SK-N-SH treated with all-trans-retinoic acid at 6 μM for 48 hours (cell line): Measurements from ENCODE around the gene OR52B2.

Experiments
- ATAC-seq: fragments of 200-7000 bp; cut with Tn5 transposase; 3 replicates; pipeline ENCODE4 v1.9.1; 2020; ENCODE audit warnings: mild to moderate bottlenecking, moderate library complexity
- ARNTL ChIP-seq: fragments of 450-650 bp; formaldehyde crosslinking; IDR thresholded peaks from 2 replicates; pipeline ENCODE4 v1.5.0; 2020; ENCODE audit warnings: low read depth, mild to moderate bottlenecking, moderate library complexity, borderline replicate concordance
- BACH2 ChIP-seq: fragments of 250-450 bp; sonication (Bioruptor Pico); IDR thresholded peaks from 2 replicates; pipeline ENCODE4 v1.9.0; 2021; ENCODE audit warnings: mild to moderate bottlenecking, borderline replicate concordance
- CREB5 ChIP-seq: fragments of 250-450 bp; sonication (Bioruptor Pico); IDR thresholded peaks from 2 replicates; pipeline ENCODE4 v1.5.1; 2020; ENCODE audit warnings: low read depth, mild to moderate bottlenecking, moderate library complexity
- CSRNP3 ChIP-seq: fragments of 250-450 bp; sonication (Bioruptor Pico); IDR thresholded peaks from 2 replicates; pipeline ENCODE4 v1.5.1; 2021; ENCODE audit warnings: mild to moderate bottlenecking, moderate library complexity
- ESRRG ChIP-seq: fragments of 250-450 bp; sonication (Bioruptor Pico); IDR thresholded peaks from 2 replicates; pipeline ENCODE4 v1.6.1; 2021; ENCODE audit warnings: mild to moderate bottlenecking
- GLIS3 ChIP-seq: fragments of 250-450 bp; sonication (Bioruptor Pico); IDR thresholded peaks from 2 replicates; pipeline ENCODE4 v1.5.0; 2020; ENCODE audit warnings: mild to moderate bottlenecking, moderate library complexity
- OSR1 ChIP-seq: fragments of 250-450 bp; sonication (Bioruptor Pico); IDR thresholded peaks from 2 replicates; pipeline ENCODE4 v1.8.0; 2022; ENCODE audit warnings: moderate library complexity, mild to moderate bottlenecking, inconsistent platforms
- PATZ1 ChIP-seq: fragments of 250-450 bp; sonication (Bioruptor Pico); IDR thresholded peaks from 2 replicates; pipeline ENCODE4 v1.8.0; 2020; ENCODE audit warnings: mild to moderate bottlenecking, moderate library complexity, borderline replicate concordance
- POU6F1 ChIP-seq: fragments of 250-450 bp; sonication (Bioruptor Pico); IDR thresholded peaks from 2 replicates; pipeline ENCODE4 v1.8.0; 2021; ENCODE audit warnings: low read depth, mild to moderate bottlenecking, moderate library complexity, borderline replicate concordance
- PPARA ChIP-seq: fragments of 250-450 bp; sonication (Bioruptor Pico); IDR thresholded peaks from 2 replicates; pipeline ENCODE4 v1.5.0; 2020; ENCODE audit warnings: mild to moderate bottlenecking, borderline replicate concordance
- RARB ChIP-seq: fragments of 250-450 bp; sonication (Bioruptor Pico); IDR thresholded peaks from 2 replicates; pipeline ENCODE4 v1.8.0; 2021; ENCODE audit warnings: mild to moderate bottlenecking, moderate library complexity
- SNAI2 ChIP-seq: fragments of 250-450 bp; sonication (Bioruptor Pico); IDR thresholded peaks from 2 replicates; pipeline ENCODE4 v1.5.0; 2020; ENCODE audit warnings: mild to moderate bottlenecking, moderate library complexity
- TCF4 ChIP-seq: fragments of 250-450 bp; sonication (Bioruptor Pico); IDR thresholded peaks from 2 replicates; pipeline ENCODE4 v1.8.0; 2021; ENCODE audit warnings: mild to moderate bottlenecking, moderate library complexity, borderline replicate concordance
- TOX ChIP-seq: fragments of 250-450 bp; sonication (Bioruptor Pico); IDR thresholded peaks from 2 replicates; pipeline ENCODE4 v1.8.0; 2021; ENCODE audit warnings: mild to moderate bottlenecking, moderate library complexity, borderline replicate concordance
- TSHZ2 ChIP-seq: fragments of 250-450 bp; sonication (Bioruptor Pico); IDR thresholded peaks from 2 replicates; pipeline ENCODE4 v1.5.0; 2020; ENCODE audit warnings: mild to moderate bottlenecking, moderate library complexity
- ZC3H10 ChIP-seq: fragments of 250-450 bp; sonication (Bioruptor Pico); IDR thresholded peaks from 2 replicates; pipeline ENCODE4 v1.5.1; 2021; ENCODE audit warnings: mild to moderate bottlenecking, moderate library complexity
- ZFP30 ChIP-seq: fragments of 450-650 bp; formaldehyde crosslinking; IDR thresholded peaks from 2 replicates; pipeline ENCODE4 v1.5.0; 2022; ENCODE audit warnings: mild to moderate bottlenecking, moderate library complexity
- ZNF565 ChIP-seq: fragments of 450-650 bp; formaldehyde crosslinking; conservative IDR thresholded peaks from 2 replicates; pipeline ENCODE4 v1.5.0; 2020; ENCODE audit warnings: low read depth, mild to moderate bottlenecking, moderate library complexity
- ZNF70 ChIP-seq: fragments of 450-650 bp; formaldehyde crosslinking; IDR thresholded peaks from 2 replicates; pipeline ENCODE4 v1.5.0; 2020; ENCODE audit warnings: mild to moderate bottlenecking, moderate library complexity
- ZNF8 ChIP-seq: fragments of 450-650 bp; formaldehyde crosslinking; IDR thresholded peaks from 2 replicates; pipeline ENCODE4 v1.5.0; 2020; ENCODE audit warnings: mild to moderate bottlenecking, moderate library complexity

Gene OR52B2

GRCh38 chr11:6129635-6130034 lies 40.5 kb downstream of the OR52B2 start:
- no peak for ATAC-seq
- TF ChIP-seq CSRNP3 (CRISPR knock-in tag) (no peak), ZNF565 (CRISPR knock-in tag) (no peak), ZNF70 (CRISPR knock-in tag) (no peak), TCF4 (CRISPR knock-in tag) (no peak), POU6F1 (CRISPR knock-in tag) (no peak), ZFP30 (CRISPR knock-in tag) (no peak), ZNF8 (CRISPR knock-in tag) (no peak), TOX (CRISPR knock-in tag) (no peak), ZC3H10 (CRISPR knock-in tag) (no peak)

GRCh38 chr11:6129011-6129410 lies 41.1 kb downstream of the OR52B2 start:
- no peak for ATAC-seq
- TF ChIP-seq ZNF8 (CRISPR knock-in tag) (no peak), CSRNP3 (CRISPR knock-in tag) (no peak), TCF4 (CRISPR knock-in tag) (no peak), PATZ1 (CRISPR knock-in tag) (no peak), TSHZ2 (no peak), TOX (CRISPR knock-in tag) (no peak), ZC3H10 (CRISPR knock-in tag) (no peak), ARNTL (CRISPR knock-in tag) (no peak), GLIS3 (no peak), POU6F1 (CRISPR knock-in tag) (no peak), ZNF70 (CRISPR knock-in tag) (no peak), OSR1 (CRISPR knock-in tag) (no peak), BACH2 (no peak), RARB (CRISPR knock-in tag) (no peak), ESRRG (CRISPR knock-in tag) (no peak), SNAI2 (CRISPR knock-in tag) (no peak), CREB5 (CRISPR knock-in tag) (no peak), ZNF565 (CRISPR knock-in tag) (no peak), PPARA (no peak)
